Measurements from ENCODE around the gene NPLOC4.

The NPLOC4 gene

GRCh38 chr17:81603846-81604610 lies 32.9 kb downstream of the NPLOC4 start:
- no peak overlapping the region for H3K4me3 ChIP-seq (ENCODE audit: low read depth, low read length)
- TF ChIP-seq, protein P1, sequence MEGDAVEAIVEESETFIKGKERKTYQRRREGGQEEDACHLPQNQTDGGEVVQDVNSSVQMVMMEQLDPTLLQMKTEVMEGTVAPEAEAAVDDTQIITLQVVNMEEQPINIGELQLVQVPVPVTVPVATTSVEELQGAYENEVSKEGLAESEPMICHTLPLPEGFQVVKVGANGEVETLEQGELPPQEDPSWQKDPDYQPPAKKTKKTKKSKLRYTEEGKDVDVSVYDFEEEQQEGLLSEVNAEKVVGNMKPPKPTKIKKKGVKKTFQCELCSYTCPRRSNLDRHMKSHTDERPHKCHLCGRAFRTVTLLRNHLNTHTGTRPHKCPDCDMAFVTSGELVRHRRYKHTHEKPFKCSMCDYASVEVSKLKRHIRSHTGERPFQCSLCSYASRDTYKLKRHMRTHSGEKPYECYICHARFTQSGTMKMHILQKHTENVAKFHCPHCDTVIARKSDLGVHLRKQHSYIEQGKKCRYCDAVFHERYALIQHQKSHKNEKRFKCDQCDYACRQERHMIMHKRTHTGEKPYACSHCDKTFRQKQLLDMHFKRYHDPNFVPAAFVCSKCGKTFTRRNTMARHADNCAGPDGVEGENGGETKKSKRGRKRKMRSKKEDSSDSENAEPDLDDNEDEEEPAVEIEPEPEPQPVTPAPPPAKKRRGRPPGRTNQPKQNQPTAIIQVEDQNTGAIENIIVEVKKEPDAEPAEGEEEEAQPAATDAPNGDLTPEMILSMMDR (IDR thresholded peaks at IDR 0.05; ENCODE audit: borderline replicate concordance, insufficient read depth, low read depth, low read length) = no peak

GRCh38 chr17:81601525-81602120 lies 35.3 kb downstream of the NPLOC4 start:
- TF ChIP-seq, protein P1 (IDR thresholded peaks at IDR 0.05; ENCODE audit: borderline replicate concordance, insufficient read depth, low read depth, low read length) = peak; percentile 71
- H3K4me3 ChIP-seq (ENCODE audit: low read depth, low read length) = no peak overlapping the region

- TF ChIP-seq, protein P1 (IDR thresholded peaks at IDR 0.05; ENCODE audit: borderline replicate concordance, insufficient read depth, low read depth, low read length) = no peak
- no peak overlapping the region for H3K4me3 ChIP-seq (ENCODE audit: low read depth, low read length)
Observed at GRCh38 chr17:81599719-81600486, 37.0 kb downstream of the NPLOC4 start.

DNA sequence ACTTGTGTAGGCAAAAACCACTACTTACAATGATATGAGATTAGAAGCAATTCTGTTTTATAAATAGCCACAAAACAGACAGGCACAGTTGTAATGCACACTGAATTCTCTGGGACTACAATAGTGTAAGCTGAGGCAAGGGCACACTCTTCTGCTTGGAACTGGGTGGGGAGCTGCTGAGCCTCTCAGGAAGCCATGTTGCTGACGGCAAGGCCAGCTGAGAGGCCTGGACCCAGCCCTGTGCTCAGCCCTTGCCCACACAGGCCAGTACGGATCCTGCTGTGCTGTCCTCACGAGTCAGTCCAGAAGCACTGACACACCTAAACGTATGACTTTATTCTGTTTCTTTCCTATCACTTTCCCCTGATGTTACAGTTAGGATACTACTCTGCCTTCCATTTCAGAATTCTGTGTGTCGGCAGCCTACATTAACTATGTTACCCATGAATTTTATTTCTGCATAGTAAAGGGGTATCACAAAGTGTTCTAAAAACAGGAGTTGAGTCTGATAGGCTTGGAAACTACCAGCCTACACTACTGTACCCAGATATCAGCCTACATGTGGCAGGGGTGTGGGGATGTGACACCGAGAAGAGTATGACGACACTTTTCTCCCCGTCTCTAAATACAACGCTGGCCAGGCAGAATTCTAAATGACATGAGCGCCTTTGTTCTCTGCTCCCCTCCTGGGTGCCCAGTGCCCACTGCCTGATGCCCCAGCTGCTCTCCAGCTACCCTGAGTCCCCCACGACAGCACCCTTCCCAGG lies 43.6 kb downstream of the NPLOC4 start:
- H3K4me3 ChIP-seq (ENCODE audit: low read depth, low read length) = no peak overlapping the region
- TF ChIP-seq, protein P1 (IDR thresholded peaks at IDR 0.05; ENCODE audit: borderline replicate concordance, insufficient read depth, low read depth, low read length) = no peak

DNA sequence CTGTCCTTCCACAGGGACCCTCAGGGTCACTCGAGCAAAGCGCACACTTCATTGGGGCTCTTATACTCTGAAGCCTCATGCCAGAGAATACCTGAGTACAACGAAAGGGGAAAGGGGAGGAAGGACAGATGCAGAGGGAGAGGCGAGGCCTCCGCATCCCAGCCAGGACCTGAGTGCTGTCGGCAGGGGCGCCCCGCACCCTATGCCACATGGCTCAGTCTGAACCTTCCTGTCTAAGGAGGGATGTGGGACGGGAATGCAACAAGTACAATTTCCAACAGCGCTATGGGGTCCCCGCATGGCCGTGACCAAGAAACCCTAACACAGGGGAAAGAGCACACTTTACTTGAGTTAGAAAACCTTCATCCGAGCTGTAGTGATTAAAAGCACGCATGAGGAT lies 44.9 kb downstream of the NPLOC4 start:
- H3K4me3 ChIP-seq (ENCODE audit: low read depth, low read length) = no peak overlapping the region
- TF ChIP-seq, protein P1 (IDR thresholded peaks at IDR 0.05; ENCODE audit: borderline replicate concordance, insufficient read depth, low read depth, low read length) = no peak

DNA sequence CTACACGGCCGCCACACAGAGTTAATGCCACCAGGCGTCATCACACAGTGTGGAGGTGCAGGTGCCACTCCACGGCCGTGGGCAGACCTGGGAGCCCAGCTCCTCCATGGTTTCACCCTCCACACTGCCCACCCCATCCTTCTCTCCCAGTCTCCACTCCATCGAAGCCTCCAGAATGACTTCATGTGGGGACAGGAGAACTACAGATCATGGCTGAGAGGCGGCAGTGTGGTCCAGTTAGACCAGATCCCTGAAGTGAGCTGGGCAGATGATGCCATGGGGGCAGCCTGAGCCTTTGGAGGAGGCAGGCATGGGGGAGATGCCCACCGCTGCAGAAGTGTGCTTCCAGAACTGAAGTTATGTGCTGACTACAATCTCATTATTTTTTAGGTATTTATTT lies 46.8 kb downstream of the NPLOC4 start:
- no peak overlapping the region for H3K4me3 ChIP-seq (ENCODE audit: low read depth, low read length)
- TF ChIP-seq, protein P1 (IDR thresholded peaks at IDR 0.05; ENCODE audit: borderline replicate concordance, insufficient read depth, low read depth, low read length) = no peak
